HEK293T (cell line): Measurements from ENCODE around the gene CAMK2G.

ENCODE experiments used
- FOXM1 ChIP-seq: fragments of 450-650 bp; IDR thresholded peaks from 2 replicates; pipeline ENCODE4 v1.6.1; 2017; ENCODE audit warnings: mild to moderate bottlenecking, borderline replicate concordance
- TARDBP ChIP-seq: fragments of 450-650 bp; IDR thresholded peaks from 2 replicates; pipeline ENCODE4 v1.6.1; 2016

- no peak for TF ChIP-seq TARDBP
- TF ChIP-seq FOXM1, result no peak
Observed at GRCh38 chr10:73902351-73902750, 28.0 kb upstream of the CAMK2G start.
